HepG2 (cell line): ENCODE measurements around the gene TEAD3. TPM values are rescaled to one million over a fixed set of nuclear protein-coding genes. Genes with fewer than 3 reads are reported as not detected.
A peak's percentile ranks its signal among the peaks of the same experiment; 100 is the strongest.

Experiments
- BRD4 ChIP-seq: sonication (generic); formaldehyde crosslinking; IDR thresholded peaks from 2 replicates; pipeline ENCODE4 v1.4.0; 2020; ENCODE audit warnings: missing genetic modification reagents
- HNF4A ChIP-seq: sonication (generic); formaldehyde crosslinking; IDR thresholded peaks from 2 replicates; pipeline ENCODE4 v1.4.0; 2020; ENCODE audit warnings: missing genetic modification reagents
- MAFF ChIP-seq: IDR thresholded peaks from 2 replicates; pipeline ENCODE4 v1.6.1; 2011; ENCODE audit warnings: low read depth, low read length, improper control_type of control experiment
- MAZ ChIP-seq, 2 experiments: sonication (generic) in 1 of 2; formaldehyde crosslinking in 1 of 2; IDR thresholded peaks; 2 replicates each; pipeline versions ENCODE4 v1.5.0 to v1.6.1; 2012 to 2020; ENCODE audit warnings: low read depth in 2 of 2, mild to moderate bottlenecking in 2 of 2, borderline replicate concordance in 1 of 2, improper control_type of control experiment in 1 of 2, low read length in 1 of 2, missing genetic modification reagents in 1 of 2, moderate library complexity in 1 of 2
- PITX1 ChIP-seq: sonication (generic); formaldehyde crosslinking; IDR thresholded peaks from 2 replicates; pipeline ENCODE4 v1.5.1; 2020; ENCODE audit warnings: mild to moderate bottlenecking, missing genetic modification reagents
- ZFY ChIP-seq: sonication (generic); formaldehyde crosslinking; IDR thresholded peaks from 2 replicates; pipeline ENCODE4 v1.4.0; 2020; ENCODE audit warnings: missing genetic modification reagents
- ZNF160 ChIP-seq: sonication (generic); formaldehyde crosslinking; IDR thresholded peaks from 2 replicates; pipeline ENCODE4 v1.8.0; 2022; ENCODE audit warnings: mild to moderate bottlenecking, inconsistent platforms, missing genetic modification reagents
- polyA plus RNA-seq, 8 experiments: library from polyadenylated mRNA; depleted of rRNA in 3 of 8; stranded (reverse) in 7 of 8; unstranded in 1 of 8; fragments of >200 nt; fragmentation: Illumina TruSeq in 4 of 8; extraction: Trizol in 4 of 8; gene quantifications; 2 replicates each; pipeline versions ENCODE4 v1.2.1 to v1.2.3, GENCODE V29; 2011 to 2016; ENCODE audit warnings: low read depth in 4 of 8, missing spikeins in 1 of 8, mixed read lengths in 1 of 8; ENCODE audit not compliant: insufficient read depth in 1 of 8
- total RNA-seq, 5 experiments: library from RNA; depleted of rRNA; stranded (reverse); fragments of >200 nt; fragmentation: Illumina TruSeq; extraction: Trizol; gene quantifications; 2 replicates each; pipeline ENCODE4 v1.2.3, GENCODE V29; 2016; ENCODE audit warnings: low read depth in 1 of 5
- TF ChIP-seq, protein P1 (sequence below): sonication (generic); formaldehyde crosslinking; IDR thresholded peaks from 2 replicates; pipeline ENCODE4; 2020; ENCODE audit warnings: missing genetic modification reagents, mild to moderate bottlenecking, borderline replicate concordance
- TF ChIP-seq, protein P2 (sequence below): sonication (generic); formaldehyde crosslinking; IDR thresholded peaks from 2 replicates; pipeline ENCODE4 v1.5.1; 2020; ENCODE audit warnings: mild to moderate bottlenecking, missing genetic modification reagents
- TF ChIP-seq, protein P3 (sequence below): sonication (generic); formaldehyde crosslinking; IDR thresholded peaks from 2 replicates; pipeline ENCODE4 v1.5.0; 2020; ENCODE audit warnings: mild to moderate bottlenecking, missing genetic modification reagents, borderline replicate concordance
- TF ChIP-seq, protein P4 (sequence below): sonication (generic); formaldehyde crosslinking; conservative IDR thresholded peaks from 2 replicates; pipeline ENCODE4 v1.4.0; 2020; ENCODE audit warnings: missing genetic modification reagents

Gene TEAD3
- total and polyA plus RNA-seq, 2 of the 13 experiments (the other 11 are each of a cell fraction or from before 2014, with no cell fraction given): 15.1 to 16.5 TPM

DNA sequence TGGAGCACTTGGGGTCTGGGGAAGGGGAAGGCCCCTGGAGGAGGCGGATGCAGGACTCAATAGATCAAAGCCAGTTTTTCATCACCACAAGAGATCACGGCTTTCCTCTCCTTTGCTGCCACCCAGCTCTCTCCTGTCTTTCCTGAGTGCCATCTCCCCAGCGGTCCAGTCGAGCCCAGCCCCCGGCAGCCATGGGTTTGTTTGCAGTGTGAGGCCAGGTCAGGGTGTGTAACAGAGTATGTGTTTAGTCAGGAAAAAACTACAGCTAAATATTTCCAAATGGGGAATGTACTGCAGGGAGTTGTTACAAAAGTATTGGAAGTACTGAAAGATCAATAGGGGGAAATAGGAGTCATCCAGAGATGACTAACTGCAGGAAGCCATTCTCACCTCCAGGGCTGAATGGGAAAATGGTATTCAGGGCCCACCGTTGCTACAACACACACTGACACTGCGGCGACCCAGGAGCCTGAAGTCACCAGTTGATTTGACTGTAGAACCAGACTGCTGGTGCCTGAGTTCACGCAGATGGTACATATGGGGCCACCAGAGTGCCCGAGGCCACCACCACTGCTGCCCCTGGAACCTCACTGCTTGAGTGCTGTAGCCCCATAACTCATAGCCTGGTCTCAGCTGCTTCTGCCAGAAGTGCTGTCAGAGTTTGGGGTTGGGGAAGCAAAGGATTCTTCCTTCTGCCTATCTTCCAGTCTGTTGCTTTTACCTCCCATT lies 68.3 kb downstream of the TEAD3 start (continued):
- TF ChIP-seq, protein P1, sequence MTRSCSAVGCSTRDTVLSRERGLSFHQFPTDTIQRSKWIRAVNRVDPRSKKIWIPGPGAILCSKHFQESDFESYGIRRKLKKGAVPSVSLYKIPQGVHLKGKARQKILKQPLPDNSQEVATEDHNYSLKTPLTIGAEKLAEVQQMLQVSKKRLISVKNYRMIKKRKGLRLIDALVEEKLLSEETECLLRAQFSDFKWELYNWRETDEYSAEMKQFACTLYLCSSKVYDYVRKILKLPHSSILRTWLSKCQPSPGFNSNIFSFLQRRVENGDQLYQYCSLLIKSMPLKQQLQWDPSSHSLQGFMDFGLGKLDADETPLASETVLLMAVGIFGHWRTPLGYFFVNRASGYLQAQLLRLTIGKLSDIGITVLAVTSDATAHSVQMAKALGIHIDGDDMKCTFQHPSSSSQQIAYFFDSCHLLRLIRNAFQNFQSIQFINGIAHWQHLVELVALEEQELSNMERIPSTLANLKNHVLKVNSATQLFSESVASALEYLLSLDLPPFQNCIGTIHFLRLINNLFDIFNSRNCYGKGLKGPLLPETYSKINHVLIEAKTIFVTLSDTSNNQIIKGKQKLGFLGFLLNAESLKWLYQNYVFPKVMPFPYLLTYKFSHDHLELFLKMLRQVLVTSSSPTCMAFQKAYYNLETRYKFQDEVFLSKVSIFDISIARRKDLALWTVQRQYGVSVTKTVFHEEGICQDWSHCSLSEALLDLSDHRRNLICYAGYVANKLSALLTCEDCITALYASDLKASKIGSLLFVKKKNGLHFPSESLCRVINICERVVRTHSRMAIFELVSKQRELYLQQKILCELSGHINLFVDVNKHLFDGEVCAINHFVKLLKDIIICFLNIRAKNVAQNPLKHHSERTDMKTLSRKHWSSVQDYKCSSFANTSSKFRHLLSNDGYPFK (CRISPR knock-in tag): peak; percentile 19; the same call in 1 of the 2 replicates
- TF ChIP-seq ZFY (CRISPR knock-in tag) (no peak), MAFF (peak; percentile 66), MAZ (IDR thresholded peaks at IDR 0.05; ENCODE audit: borderline replicate concordance, low read depth, low read length) (peak; percentile 35; the same call in 1 of the 2 replicates), MAZ (CRISPR knock-in tag; IDR thresholded peaks at IDR 0.05; ENCODE audit: low read depth) (no peak), ZNF160 (CRISPR knock-in tag) (no peak), BRD4 (CRISPR knock-in tag) (no peak), PITX1 (CRISPR knock-in tag) (peak; percentile 47; the same call in 1 of the 2 replicates), HNF4A (CRISPR knock-in tag) (0 out of 2 replicates have a peak, but pooled peaks have one; percentile 21)
- TF ChIP-seq, protein P2, sequence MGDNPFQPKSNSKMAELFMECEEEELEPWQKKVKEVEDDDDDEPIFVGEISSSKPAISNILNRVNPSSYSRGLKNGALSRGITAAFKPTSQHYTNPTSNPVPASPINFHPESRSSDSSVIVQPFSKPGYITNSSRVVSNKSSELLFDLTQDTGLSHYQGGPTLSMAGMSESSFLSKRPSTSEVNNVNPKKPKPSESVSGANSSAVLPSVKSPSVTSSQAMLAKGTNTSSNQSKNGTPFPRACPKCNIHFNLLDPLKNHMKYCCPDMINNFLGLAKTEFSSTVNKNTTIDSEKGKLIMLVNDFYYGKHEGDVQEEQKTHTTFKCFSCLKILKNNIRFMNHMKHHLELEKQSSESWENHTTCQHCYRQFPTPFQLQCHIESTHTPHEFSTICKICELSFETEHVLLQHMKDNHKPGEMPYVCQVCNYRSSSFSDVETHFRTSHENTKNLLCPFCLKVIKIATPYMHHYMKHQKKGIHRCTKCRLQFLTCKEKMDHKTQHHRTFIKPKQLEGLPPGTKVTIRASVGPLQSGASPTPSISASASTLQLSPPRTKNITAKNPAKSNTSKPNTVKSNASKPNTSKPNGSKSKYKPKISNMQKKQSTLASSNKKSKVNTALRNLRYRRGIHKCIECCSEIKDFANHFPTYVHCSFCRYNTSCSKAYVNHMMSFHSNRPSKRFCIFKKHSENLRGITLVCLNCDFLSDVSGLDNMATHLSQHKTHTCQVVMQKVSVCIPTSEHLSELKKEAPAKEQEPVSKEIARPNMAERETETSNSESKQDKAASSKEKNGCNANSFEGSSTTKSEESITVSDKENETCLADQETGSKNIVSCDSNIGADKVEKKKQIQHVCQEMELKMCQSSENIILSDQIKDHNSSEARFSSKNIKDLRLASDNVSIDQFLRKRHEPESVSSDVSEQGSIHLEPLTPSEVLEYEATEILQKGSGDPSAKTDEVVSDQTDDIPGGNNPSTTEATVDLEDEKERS (CRISPR knock-in tag): 0 out of 2 replicates have a peak, but pooled peaks have one; percentile 31
- TF ChIP-seq, protein P3, sequence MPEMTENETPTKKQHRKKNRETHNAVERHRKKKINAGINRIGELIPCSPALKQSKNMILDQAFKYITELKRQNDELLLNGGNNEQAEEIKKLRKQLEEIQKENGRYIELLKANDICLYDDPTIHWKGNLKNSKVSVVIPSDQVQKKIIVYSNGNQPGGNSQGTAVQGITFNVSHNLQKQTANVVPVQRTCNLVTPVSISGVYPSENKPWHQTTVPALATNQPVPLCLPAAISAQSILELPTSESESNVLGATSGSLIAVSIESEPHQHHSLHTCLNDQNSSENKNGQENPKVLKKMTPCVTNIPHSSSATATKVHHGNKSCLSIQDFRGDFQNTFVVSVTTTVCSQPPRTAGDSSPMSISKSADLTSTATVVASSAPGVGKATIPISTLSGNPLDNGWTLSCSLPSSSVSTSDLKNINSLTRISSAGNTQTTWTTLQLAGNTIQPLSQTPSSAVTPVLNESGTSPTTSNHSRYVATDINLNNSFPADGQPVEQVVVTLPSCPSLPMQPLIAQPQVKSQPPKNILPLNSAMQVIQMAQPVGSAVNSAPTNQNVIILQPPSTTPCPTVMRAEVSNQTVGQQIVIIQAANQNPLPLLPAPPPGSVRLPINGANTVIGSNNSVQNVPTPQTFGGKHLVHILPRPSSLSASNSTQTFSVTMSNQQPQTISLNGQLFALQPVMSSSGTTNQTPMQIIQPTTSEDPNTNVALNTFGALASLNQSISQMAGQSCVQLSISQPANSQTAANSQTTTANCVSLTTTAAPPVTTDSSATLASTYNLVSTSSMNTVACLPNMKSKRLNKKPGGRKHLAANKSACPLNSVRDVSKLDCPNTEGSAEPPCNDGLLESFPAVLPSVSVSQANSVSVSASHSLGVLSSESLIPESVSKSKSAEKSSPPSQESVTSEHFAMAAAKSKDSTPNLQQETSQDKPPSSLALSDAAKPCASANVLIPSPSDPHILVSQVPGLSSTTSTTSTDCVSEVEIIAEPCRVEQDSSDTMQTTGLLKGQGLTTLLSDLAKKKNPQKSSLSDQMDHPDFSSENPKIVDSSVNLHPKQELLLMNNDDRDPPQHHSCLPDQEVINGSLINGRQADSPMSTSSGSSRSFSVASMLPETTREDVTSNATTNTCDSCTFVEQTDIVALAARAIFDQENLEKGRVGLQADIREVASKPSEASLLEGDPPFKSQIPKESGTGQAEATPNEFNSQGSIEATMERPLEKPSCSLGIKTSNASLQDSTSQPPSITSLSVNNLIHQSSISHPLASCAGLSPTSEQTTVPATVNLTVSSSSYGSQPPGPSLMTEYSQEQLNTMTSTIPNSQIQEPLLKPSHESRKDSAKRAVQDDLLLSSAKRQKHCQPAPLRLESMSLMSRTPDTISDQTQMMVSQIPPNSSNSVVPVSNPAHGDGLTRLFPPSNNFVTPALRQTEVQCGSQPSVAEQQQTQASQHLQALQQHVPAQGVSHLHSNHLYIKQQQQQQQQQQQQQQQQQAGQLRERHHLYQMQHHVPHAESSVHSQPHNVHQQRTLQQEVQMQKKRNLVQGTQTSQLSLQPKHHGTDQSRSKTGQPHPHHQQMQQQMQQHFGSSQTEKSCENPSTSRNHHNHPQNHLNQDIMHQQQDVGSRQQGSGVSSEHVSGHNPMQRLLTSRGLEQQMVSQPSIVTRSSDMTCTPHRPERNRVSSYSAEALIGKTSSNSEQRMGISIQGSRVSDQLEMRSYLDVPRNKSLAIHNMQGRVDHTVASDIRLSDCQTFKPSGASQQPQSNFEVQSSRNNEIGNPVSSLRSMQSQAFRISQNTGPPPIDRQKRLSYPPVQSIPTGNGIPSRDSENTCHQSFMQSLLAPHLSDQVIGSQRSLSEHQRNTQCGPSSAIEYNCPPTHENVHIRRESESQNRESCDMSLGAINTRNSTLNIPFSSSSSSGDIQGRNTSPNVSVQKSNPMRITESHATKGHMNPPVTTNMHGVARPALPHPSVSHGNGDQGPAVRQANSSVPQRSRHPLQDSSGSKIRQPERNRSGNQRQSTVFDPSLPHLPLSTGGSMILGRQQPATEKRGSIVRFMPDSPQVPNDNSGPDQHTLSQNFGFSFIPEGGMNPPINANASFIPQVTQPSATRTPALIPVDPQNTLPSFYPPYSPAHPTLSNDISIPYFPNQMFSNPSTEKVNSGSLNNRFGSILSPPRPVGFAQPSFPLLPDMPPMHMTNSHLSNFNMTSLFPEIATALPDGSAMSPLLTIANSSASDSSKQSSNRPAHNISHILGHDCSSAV (CRISPR knock-in tag): no peak
- TF ChIP-seq, protein P4, sequence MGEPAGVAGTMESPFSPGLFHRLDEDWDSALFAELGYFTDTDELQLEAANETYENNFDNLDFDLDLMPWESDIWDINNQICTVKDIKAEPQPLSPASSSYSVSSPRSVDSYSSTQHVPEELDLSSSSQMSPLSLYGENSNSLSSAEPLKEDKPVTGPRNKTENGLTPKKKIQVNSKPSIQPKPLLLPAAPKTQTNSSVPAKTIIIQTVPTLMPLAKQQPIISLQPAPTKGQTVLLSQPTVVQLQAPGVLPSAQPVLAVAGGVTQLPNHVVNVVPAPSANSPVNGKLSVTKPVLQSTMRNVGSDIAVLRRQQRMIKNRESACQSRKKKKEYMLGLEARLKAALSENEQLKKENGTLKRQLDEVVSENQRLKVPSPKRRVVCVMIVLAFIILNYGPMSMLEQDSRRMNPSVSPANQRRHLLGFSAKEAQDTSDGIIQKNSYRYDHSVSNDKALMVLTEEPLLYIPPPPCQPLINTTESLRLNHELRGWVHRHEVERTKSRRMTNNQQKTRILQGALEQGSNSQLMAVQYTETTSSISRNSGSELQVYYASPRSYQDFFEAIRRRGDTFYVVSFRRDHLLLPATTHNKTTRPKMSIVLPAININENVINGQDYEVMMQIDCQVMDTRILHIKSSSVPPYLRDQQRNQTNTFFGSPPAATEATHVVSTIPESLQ (CRISPR knock-in tag): no peak
